K562 (cell line): Measurements from ENCODE around the gene PLEKHA1. TPM values are rescaled to one million over a fixed set of nuclear protein-coding genes. Genes with fewer than 3 reads are reported as not detected.

ENCODE experiments used
- ATAC-seq: fragments of 200-7000 bp; cut with Tn5 transposase; 3 replicates; pipeline ENCODE4 v1.9.1; 2020; ENCODE audit warnings: moderate library complexity
- BruUV-seq: library from RNA; stranded (reverse); fragments of 400-500 nt; replicated peaks from 2 replicates; lab custom pipeline; 2021; lab: Mats Ljungman, UMichigan
- CTCF ChIA-PET: fragments of 300-600 bp; formaldehyde crosslinking; extraction: SDS; loops from one replicate; lab custom pipeline; 2021; ENCODE audit warnings: low intra/inter-chr PET ratio; lab: Yijun Ruan, JAX
- POLR2A ChIA-PET: fragments of 300-600, 350-650 bp; sonication (Branson Sonifier 250); formaldehyde crosslinking; extraction: SDS; loops from one replicate; lab custom pipeline; 2021; ENCODE audit warnings: antibody characterized with exemption, inconsistent platforms; lab: Yijun Ruan, JAX
- DNase-seq, 4 experiments: peaks; one replicate each; pipeline versions ENCODE4 v3.0.0 to v3.0.0-alpha.2; 2011 to 2018; ENCODE audit warnings: low spot score in 3 of 4, mixed read lengths in 3 of 4; ENCODE audit errors: extremely low read depth in 1 of 4
- FAIRE-seq: peaks from 2 replicates; lab custom pipeline; 2011; peaks lifted over from hg19 to GRCh38; lab: Jason Lieb, UNC
- H2AFZ ChIP-seq: 2 replicates; pipeline ENCODE4 v1.6.0; 2011; ENCODE audit warnings: low read depth, low read length, control low read depth, inconsistent platforms
- H3K27ac ChIP-seq: fragments of 200-600 bp; 3 replicates; pipeline ENCODE4 v1.8.0; 2011; ENCODE audit warnings: low read depth, mild to moderate bottlenecking, control low read depth, inconsistent platforms, low read length, moderate library complexity, mixed read lengths; ENCODE audit errors: extremely low read depth
- H3K27me3 ChIP-seq, 2 experiments: fragments of 300-600 bp in 1 of 2; 2 replicates in 1 of 2; 3 replicates in 1 of 2; pipeline versions ENCODE4 v1.6.0 to v1.8.0; 2011; ENCODE audit warnings: inconsistent platforms in 2 of 2, low read length in 2 of 2, mild to moderate bottlenecking in 1 of 2, mixed read lengths in 1 of 2, moderate library complexity in 1 of 2; ENCODE audit not compliant: control insufficient read depth in 2 of 2, insufficient read depth in 2 of 2
- H3K36me3 ChIP-seq: fragments of 300-600 bp; 3 replicates; pipeline ENCODE4 v1.8.0; 2011; ENCODE audit warnings: mild to moderate bottlenecking, low read length, inconsistent platforms; ENCODE audit not compliant: control insufficient read depth, insufficient read depth
- H3K4me1 ChIP-seq, 2 experiments: fragments of 200-600 bp in 1 of 2; replicated peaks in 1 of 2; 2 replicates in 1 of 2; 3 replicates in 1 of 2; pipeline versions ENCODE4 v1.5.1 to v1.8.0; 2011; ENCODE audit warnings: inconsistent platforms in 2 of 2, low read length in 2 of 2, mild to moderate bottlenecking in 1 of 2, mixed read lengths in 1 of 2, moderate library complexity in 1 of 2; ENCODE audit not compliant: control insufficient read depth in 2 of 2, insufficient read depth in 2 of 2
- H3K4me2 ChIP-seq: 2 replicates; pipeline ENCODE4 v1.6.1; 2011; ENCODE audit warnings: low read length, control low read depth, inconsistent platforms, mixed read lengths; ENCODE audit not compliant: insufficient read depth
- H3K4me3 ChIP-seq: fragments of 200-600 bp; sonication (generic), shearing (Covaris generic); 2 replicates; pipeline ENCODE4 v1.5.1; 2016; ENCODE audit warnings: control low read depth, inconsistent platforms
- H3K79me2 ChIP-seq: fragments of 200-600 bp; 3 replicates; pipeline ENCODE4 v1.8.0; 2011; ENCODE audit warnings: low read length, inconsistent platforms; ENCODE audit not compliant: control insufficient read depth, insufficient read depth
- H3K9ac ChIP-seq, 2 experiments: 2 replicates each; pipeline versions ENCODE4 v1.6.0 to v1.6.1; 2011; ENCODE audit warnings: low read depth in 2 of 2, low read length in 2 of 2, control low read depth in 1 of 2, inconsistent platforms in 1 of 2, mild to moderate bottlenecking in 1 of 2, mixed read lengths in 1 of 2; ENCODE audit not compliant: insufficient read depth in 1 of 2
- H3K9me1 ChIP-seq: one replicate; pipeline ENCODE4 v1.6.0; 2011; ENCODE audit warnings: inconsistent platforms, mild to moderate bottlenecking, low read length, moderate library complexity; ENCODE audit not compliant: control insufficient read depth, insufficient read depth
- H3K9me3 ChIP-seq: replicated peaks from 2 replicates; pipeline ENCODE4 v1.5.1; 2011; ENCODE audit warnings: low read depth, low read length, inconsistent platforms; ENCODE audit not compliant: control insufficient read depth, insufficient read depth
- H4K20me1 ChIP-seq: replicated peaks from 2 replicates; pipeline ENCODE4 v1.6.1; 2011; ENCODE audit warnings: low read length, inconsistent platforms, mixed read lengths; ENCODE audit not compliant: control insufficient read depth, insufficient read depth
- ATF2 ChIP-seq: sonication (generic); formaldehyde crosslinking; IDR thresholded peaks from 2 replicates; pipeline ENCODE4 v1.8.1; 2022; ENCODE audit warnings: missing genetic modification reagents
- ATF4 ChIP-seq: fragments of 450-650 bp; formaldehyde crosslinking; IDR thresholded peaks from 2 replicates; pipeline ENCODE4 v1.4.0; 2022; ENCODE audit warnings: mild to moderate bottlenecking, moderate library complexity
- BMI1 ChIP-seq: fragments of 150-350 bp; IDR thresholded peaks from 2 replicates; pipeline ENCODE4 v1.6.1; 2014; ENCODE audit warnings: low read length
- CREB5 ChIP-seq: fragments of 250-450 bp; sonication (Bioruptor Pico); IDR thresholded peaks from 2 replicates; pipeline ENCODE4 v1.5.0; 2020; ENCODE audit warnings: mild to moderate bottlenecking
- ETS2 ChIP-seq: IDR thresholded peaks from 2 replicates; pipeline ENCODE4 v1.6.1; 2016; ENCODE audit warnings: borderline replicate concordance, missing genetic modification characterization, mild to moderate bottlenecking, moderate library complexity, missing compliant biosample characterization; ENCODE audit not compliant: poor library complexity, severe bottlenecking
- HOMEZ ChIP-seq: fragments of 250-450 bp; sonication (Bioruptor Pico); IDR thresholded peaks from 2 replicates; pipeline ENCODE4 v1.4.0; 2020; ENCODE audit warnings: mild to moderate bottlenecking, moderate library complexity
- MAZ ChIP-seq, 2 experiments: fragments of 450-650 bp in 1 of 2; sonication (generic) in 1 of 2; formaldehyde crosslinking; IDR thresholded peaks in 1 of 2; conservative IDR thresholded peaks in 1 of 2; 2 replicates each; pipeline versions ENCODE4 v1.4.0 to v1.5.0; 2020; ENCODE audit warnings: mild to moderate bottlenecking in 1 of 2, missing genetic modification reagents in 1 of 2
- RNF219 ChIP-seq: fragments of 250-450 bp; sonication (Bioruptor Pico); IDR thresholded peaks from 2 replicates; pipeline ENCODE4 v1.5.0; 2022; ENCODE audit warnings: mild to moderate bottlenecking
- SAFB ChIP-seq: fragments of 200-400 bp; formaldehyde crosslinking; IDR thresholded peaks from 2 replicates; pipeline ENCODE4 v1.6.1; 2017; ENCODE audit warnings: low read depth, low read length, borderline replicate concordance
- SREBF1 ChIP-seq: fragments of 150-350 bp; IDR thresholded peaks from 2 replicates; pipeline ENCODE4 v1.6.1; 2014; ENCODE audit warnings: antibody characterized with exemption, low read depth, low read length, borderline replicate concordance
- TAF15 ChIP-seq: fragments of 200-400 bp; formaldehyde crosslinking; IDR thresholded peaks from 2 replicates; pipeline ENCODE4 v1.6.1; 2017; ENCODE audit warnings: mild to moderate bottlenecking, low read depth, low read length, moderate library complexity
- ZKSCAN8 ChIP-seq: fragments of 200-800 bp; sonication (Bioruptor generic); IDR thresholded peaks from 2 replicates; pipeline ENCODE4 v1.6.1; 2016; ENCODE audit warnings: missing genetic modification characterization, missing compliant biosample characterization
- ZNF354B ChIP-seq: fragments of 250-450 bp; sonication (Bioruptor Pico); IDR thresholded peaks from 2 replicates; pipeline ENCODE4 v1.4.0; 2020
- WGBS: fragments of 100-300 bp; shearing (Covaris generic); methylation state at CpG from one replicate; pipeline ENCODE4 v1.1.6; 2016; ENCODE audit warnings: low coverage, mixed read lengths; ENCODE audit not compliant: insufficient coverage; ENCODE audit errors: missing lambda C conversion rate; 5-methylcytosine and 5-hydroxymethylcytosine counted together
- in situ Hi-C: fragments of 300-500 bp; cut with MboI; formaldehyde crosslinking; loops from 4 replicates; pipeline ENCODE4 v1.15.0; 2018; ENCODE audit warnings: inconsistent platforms, mixed read lengths
- intact Hi-C: fragments of 100-400 bp; cut with micrococcal nuclease; formaldehyde crosslinking; loops from 2 replicates; pipeline ENCODE4 v1.14.2; 2022
- polyA plus RNA-seq, 8 experiments: library from polyadenylated mRNA; depleted of rRNA in 4 of 8; stranded (reverse) in 5 of 8; unstranded in 3 of 8; fragments of >200 nt; fragmentation: Nextera tagmentation in 2 of 8; fragmentation: Illumina TruSeq in 1 of 8; extraction: Ambion mirVana in 2 of 8; extraction: Trizol in 1 of 8; gene quantifications; 2 replicates each; pipeline versions ENCODE4 v1.2.1 to v1.2.3, GENCODE V29; 2011 to 2014; ENCODE audit warnings: inconsistent platforms in 1 of 8, missing spikeins in 1 of 8
- total RNA-seq, 7 experiments: library from RNA; depleted of rRNA in 6 of 7; stranded (reverse); fragments of >200 nt in 6 of 7; fragmentation: Illumina TruSeq in 2 of 7; extraction: Trizol in 2 of 7; gene quantifications; 2 replicates each; pipeline versions ENCODE4 v1.2.1 to v1.2.3, GENCODE V29; 2011 to 2021; ENCODE audit warnings: low replicate concordance in 1 of 7

Gene PLEKHA1
- total and polyA plus RNA-seq, 9 of the 15 experiments (the other 6 are each of a cell fraction or from before 2014, with no cell fraction given) = 0.05 to 4.7 (median 1.0) TPM

GRCh38 chr10:122461729-122462532 lies 87.4 kb downstream of the PLEKHA1 start:
- in situ Hi-C loops (no loop called here), intact Hi-C loops (no loop called here)
- Histone ChIP-seq H2AFZ (no peak overlapping the region), H3K9me3 (no peaks in the 10 kb centered on the region), H3K4me1 (no peaks in the 10 kb centered on the region), H3K4me2 (no peak overlapping the region), H3K4me3 (no peak overlapping the region), H4K20me1 (no peaks in the 10 kb centered on the region), H3K27me3 (peaks cover 0 to 42% of the 10 kb centered on the region in 2 experiments; a peak in 3 of 5 replicates), H3K9me1 (no peaks in the 10 kb centered on the region), H3K9ac (no peak overlapping the region), H3K36me3 (no peaks in the 10 kb centered on the region), H3K79me2 (no peaks in the 10 kb centered on the region), H3K27ac (no peak overlapping the region)
- ChIA-PET CTCF (no interaction called here), POLR2A (no interaction called here)
- 5% methylated on average over 7 of the region's 95 CpGs for WGBS
- no TSS peak for BruUV-seq
- DNase-seq = no peak
- no peak for ATAC-seq
- FAIRE-seq = no peak
- TF ChIP-seq SREBF1 (no peak), HOMEZ (no peak), SAFB (no peak), ATF2 (CRISPR knock-in tag) (no peak), ZNF354B (CRISPR knock-in tag) (no peak), BMI1 (no peak), CREB5 (no peak), TAF15 (no peak), ETS2 (tag) (no peak), ZKSCAN8 (no peak), ATF4 (no peak), MAZ (CRISPR knock-in tag; conservative IDR thresholded peaks at IDR 0.05 in 1 of 2, IDR thresholded peaks at IDR 0.05 in 1 of 2) (no peak), RNF219 (no peak)
